H1 (cell line): ENCODE data around the gene C18orf63.

ENCODE experiments used
- ASH2L ChIP-seq: fragments of 200-600, 300-600 bp; sonication (generic); IDR thresholded peaks from one replicate; pipeline ENCODE4 v1.7.1; 2017; ENCODE audit warnings: low read length
- CHD1 ChIP-seq: IDR thresholded peaks from 2 replicates; pipeline ENCODE4 v1.6.1; 2012; ENCODE audit warnings: low read depth, low read length, improper control_type of control experiment
- CHD2 ChIP-seq: IDR thresholded peaks from 2 replicates; pipeline ENCODE4 v1.6.1; 2012; ENCODE audit warnings: low read length, improper control_type of control experiment
- EP300 ChIP-seq, 2 experiments: IDR thresholded peaks; 1 replicate in 1 of 2; 2 replicates in 1 of 2; pipeline ENCODE4 v1.6.1; 2011 to 2012; ENCODE audit warnings: low read depth in 2 of 2, low read length in 2 of 2, mild to moderate bottlenecking in 2 of 2, borderline replicate concordance in 1 of 2, inconsistent platforms in 1 of 2, moderate library complexity in 1 of 2
- EZH2 ChIP-seq: fragments of 200-600 bp; sonication (generic); IDR thresholded peaks from 2 replicates; pipeline ENCODE4 v1.7.1; 2012; ENCODE audit warnings: low read depth, mild to moderate bottlenecking, moderate library complexity, low read length, inconsistent platforms; ENCODE audit not compliant: severe bottlenecking
- GTF2F1 ChIP-seq: IDR thresholded peaks from 2 replicates; pipeline ENCODE4 v1.6.1; 2012; ENCODE audit warnings: low read depth, low read length, improper control_type of control experiment, borderline replicate concordance
- JUND ChIP-seq: IDR thresholded peaks from 2 replicates; pipeline ENCODE4 v1.6.1; 2011; ENCODE audit warnings: mild to moderate bottlenecking, improper control_type of control experiment, low read length
- POLR2A ChIP-seq, 2 experiments: IDR thresholded peaks; 1 replicate in 1 of 2; 2 replicates in 1 of 2; pipeline ENCODE4 v1.6.1; 2011; ENCODE audit warnings: low read depth in 2 of 2, low read length in 2 of 2, mild to moderate bottlenecking in 2 of 2; ENCODE audit errors: control extremely low read depth in 1 of 2
- POLR2AphosphoS5 ChIP-seq: IDR thresholded peaks from 2 replicates; pipeline ENCODE4 v1.6.1; 2011; ENCODE audit warnings: low read depth, low read length
- SP1 ChIP-seq: IDR thresholded peaks from 2 replicates; pipeline ENCODE4 v1.6.1; 2011; ENCODE audit warnings: low read depth, low read length
- ZNF274 ChIP-seq: IDR thresholded peaks from 2 replicates; pipeline ENCODE4 v1.7.0; 2012; ENCODE audit warnings: low read length, borderline replicate concordance; ENCODE audit errors: extremely low read depth
- TF ChIP-seq, protein P1 (sequence below), 3 experiments: IDR thresholded peaks; 1 replicate in 2 of 3; 2 replicates in 1 of 3; pipeline versions ENCODE4 v1.5.1 to v1.6.1; 2011; ENCODE audit warnings: low read length in 3 of 3, mild to moderate bottlenecking in 3 of 3, inconsistent platforms in 2 of 3, low read depth in 1 of 3, moderate library complexity in 1 of 3; ENCODE audit not compliant: insufficient read depth in 1 of 3; ENCODE audit errors: control extremely low read depth in 1 of 3
- TF ChIP-seq, protein P2 (sequence below): fragments of 300-600 bp; sonication (generic); IDR thresholded peaks from 2 replicates; pipeline ENCODE4 v1.7.1; 2012; ENCODE audit warnings: low read length, moderate library complexity, mild to moderate bottlenecking, inconsistent platforms; ENCODE audit not compliant: insufficient replicate concordance

- TF ChIP-seq, protein P1, sequence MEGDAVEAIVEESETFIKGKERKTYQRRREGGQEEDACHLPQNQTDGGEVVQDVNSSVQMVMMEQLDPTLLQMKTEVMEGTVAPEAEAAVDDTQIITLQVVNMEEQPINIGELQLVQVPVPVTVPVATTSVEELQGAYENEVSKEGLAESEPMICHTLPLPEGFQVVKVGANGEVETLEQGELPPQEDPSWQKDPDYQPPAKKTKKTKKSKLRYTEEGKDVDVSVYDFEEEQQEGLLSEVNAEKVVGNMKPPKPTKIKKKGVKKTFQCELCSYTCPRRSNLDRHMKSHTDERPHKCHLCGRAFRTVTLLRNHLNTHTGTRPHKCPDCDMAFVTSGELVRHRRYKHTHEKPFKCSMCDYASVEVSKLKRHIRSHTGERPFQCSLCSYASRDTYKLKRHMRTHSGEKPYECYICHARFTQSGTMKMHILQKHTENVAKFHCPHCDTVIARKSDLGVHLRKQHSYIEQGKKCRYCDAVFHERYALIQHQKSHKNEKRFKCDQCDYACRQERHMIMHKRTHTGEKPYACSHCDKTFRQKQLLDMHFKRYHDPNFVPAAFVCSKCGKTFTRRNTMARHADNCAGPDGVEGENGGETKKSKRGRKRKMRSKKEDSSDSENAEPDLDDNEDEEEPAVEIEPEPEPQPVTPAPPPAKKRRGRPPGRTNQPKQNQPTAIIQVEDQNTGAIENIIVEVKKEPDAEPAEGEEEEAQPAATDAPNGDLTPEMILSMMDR (IDR thresholded peaks at IDR 0.05; ENCODE audit: control extremely low read depth in 1 of 3, insufficient read depth in 1 of 3, low read depth in 1 of 3, low read length in 3 of 3), result no peak
- TF ChIP-seq SP1 (no peak), POLR2A (IDR thresholded peaks at IDR 0.05; ENCODE audit: control extremely low read depth in 1 of 2, low read depth in 2 of 2, low read length in 2 of 2) (no peak), ASH2L (no peak), CHD2 (no peak), CHD1 (no peak), EZH2 (no peak), POLR2AphosphoS5 (no peak), JUND (no peak), GTF2F1 (no peak), EP300 (IDR thresholded peaks at IDR 0.05; ENCODE audit: borderline replicate concordance in 1 of 2, low read depth in 2 of 2, low read length in 2 of 2) (no peak), ZNF274 (no peak)
- TF ChIP-seq, protein P2, sequence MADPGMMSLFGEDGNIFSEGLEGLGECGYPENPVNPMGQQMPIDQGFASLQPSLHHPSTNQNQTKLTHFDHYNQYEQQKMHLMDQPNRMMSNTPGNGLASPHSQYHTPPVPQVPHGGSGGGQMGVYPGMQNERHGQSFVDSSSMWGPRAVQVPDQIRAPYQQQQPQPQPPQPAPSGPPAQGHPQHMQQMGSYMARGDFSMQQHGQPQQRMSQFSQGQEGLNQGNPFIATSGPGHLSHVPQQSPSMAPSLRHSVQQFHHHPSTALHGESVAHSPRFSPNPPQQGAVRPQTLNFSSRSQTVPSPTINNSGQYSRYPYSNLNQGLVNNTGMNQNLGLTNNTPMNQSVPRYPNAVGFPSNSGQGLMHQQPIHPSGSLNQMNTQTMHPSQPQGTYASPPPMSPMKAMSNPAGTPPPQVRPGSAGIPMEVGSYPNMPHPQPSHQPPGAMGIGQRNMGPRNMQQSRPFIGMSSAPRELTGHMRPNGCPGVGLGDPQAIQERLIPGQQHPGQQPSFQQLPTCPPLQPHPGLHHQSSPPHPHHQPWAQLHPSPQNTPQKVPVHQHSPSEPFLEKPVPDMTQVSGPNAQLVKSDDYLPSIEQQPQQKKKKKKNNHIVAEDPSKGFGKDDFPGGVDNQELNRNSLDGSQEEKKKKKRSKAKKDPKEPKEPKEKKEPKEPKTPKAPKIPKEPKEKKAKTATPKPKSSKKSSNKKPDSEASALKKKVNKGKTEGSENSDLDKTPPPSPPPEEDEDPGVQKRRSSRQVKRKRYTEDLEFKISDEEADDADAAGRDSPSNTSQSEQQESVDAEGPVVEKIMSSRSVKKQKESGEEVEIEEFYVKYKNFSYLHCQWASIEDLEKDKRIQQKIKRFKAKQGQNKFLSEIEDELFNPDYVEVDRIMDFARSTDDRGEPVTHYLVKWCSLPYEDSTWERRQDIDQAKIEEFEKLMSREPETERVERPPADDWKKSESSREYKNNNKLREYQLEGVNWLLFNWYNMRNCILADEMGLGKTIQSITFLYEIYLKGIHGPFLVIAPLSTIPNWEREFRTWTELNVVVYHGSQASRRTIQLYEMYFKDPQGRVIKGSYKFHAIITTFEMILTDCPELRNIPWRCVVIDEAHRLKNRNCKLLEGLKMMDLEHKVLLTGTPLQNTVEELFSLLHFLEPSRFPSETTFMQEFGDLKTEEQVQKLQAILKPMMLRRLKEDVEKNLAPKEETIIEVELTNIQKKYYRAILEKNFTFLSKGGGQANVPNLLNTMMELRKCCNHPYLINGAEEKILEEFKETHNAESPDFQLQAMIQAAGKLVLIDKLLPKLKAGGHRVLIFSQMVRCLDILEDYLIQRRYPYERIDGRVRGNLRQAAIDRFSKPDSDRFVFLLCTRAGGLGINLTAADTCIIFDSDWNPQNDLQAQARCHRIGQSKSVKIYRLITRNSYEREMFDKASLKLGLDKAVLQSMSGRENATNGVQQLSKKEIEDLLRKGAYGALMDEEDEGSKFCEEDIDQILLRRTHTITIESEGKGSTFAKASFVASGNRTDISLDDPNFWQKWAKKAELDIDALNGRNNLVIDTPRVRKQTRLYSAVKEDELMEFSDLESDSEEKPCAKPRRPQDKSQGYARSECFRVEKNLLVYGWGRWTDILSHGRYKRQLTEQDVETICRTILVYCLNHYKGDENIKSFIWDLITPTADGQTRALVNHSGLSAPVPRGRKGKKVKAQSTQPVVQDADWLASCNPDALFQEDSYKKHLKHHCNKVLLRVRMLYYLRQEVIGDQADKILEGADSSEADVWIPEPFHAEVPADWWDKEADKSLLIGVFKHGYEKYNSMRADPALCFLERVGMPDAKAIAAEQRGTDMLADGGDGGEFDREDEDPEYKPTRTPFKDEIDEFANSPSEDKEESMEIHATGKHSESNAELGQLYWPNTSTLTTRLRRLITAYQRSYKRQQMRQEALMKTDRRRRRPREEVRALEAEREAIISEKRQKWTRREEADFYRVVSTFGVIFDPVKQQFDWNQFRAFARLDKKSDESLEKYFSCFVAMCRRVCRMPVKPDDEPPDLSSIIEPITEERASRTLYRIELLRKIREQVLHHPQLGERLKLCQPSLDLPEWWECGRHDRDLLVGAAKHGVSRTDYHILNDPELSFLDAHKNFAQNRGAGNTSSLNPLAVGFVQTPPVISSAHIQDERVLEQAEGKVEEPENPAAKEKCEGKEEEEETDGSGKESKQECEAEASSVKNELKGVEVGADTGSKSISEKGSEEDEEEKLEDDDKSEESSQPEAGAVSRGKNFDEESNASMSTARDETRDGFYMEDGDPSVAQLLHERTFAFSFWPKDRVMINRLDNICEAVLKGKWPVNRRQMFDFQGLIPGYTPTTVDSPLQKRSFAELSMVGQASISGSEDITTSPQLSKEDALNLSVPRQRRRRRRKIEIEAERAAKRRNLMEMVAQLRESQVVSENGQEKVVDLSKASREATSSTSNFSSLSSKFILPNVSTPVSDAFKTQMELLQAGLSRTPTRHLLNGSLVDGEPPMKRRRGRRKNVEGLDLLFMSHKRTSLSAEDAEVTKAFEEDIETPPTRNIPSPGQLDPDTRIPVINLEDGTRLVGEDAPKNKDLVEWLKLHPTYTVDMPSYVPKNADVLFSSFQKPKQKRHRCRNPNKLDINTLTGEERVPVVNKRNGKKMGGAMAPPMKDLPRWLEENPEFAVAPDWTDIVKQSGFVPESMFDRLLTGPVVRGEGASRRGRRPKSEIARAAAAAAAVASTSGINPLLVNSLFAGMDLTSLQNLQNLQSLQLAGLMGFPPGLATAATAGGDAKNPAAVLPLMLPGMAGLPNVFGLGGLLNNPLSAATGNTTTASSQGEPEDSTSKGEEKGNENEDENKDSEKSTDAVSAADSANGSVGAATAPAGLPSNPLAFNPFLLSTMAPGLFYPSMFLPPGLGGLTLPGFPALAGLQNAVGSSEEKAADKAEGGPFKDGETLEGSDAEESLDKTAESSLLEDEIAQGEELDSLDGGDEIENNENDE, result no peak
Observed at GRCh38 chr18:74370115-74370514, 54.5 kb downstream of the C18orf63 start.
